Effector memory CD8-positive, alpha-beta T cell (primary cell): ENCODE measurements around the gene PAPPA.

ENCODE experiments used
- ATAC-seq: fragments of 150-1000 bp; cut with Tn5 transposase; replicated peaks from 2 replicates; pipeline ENCODE4 v1.10.0; 2021; ENCODE audit warnings: mild to moderate bottlenecking, moderate library complexity
- DNase-seq, 3 experiments: peaks; one replicate each; pipeline ENCODE4 v3.0.0; 2021
- H3K27ac Mint-ChIP-seq, 2 donors: one replicate each; pipeline ENCODE4 v1.8.0; 2022; ENCODE audit warnings: mild to moderate bottlenecking in 2 of 2, mixed read lengths in 2 of 2, moderate library complexity in 2 of 2
- H3K27me3 Mint-ChIP-seq, 2 donors: one replicate each; pipeline ENCODE4 v1.8.0; 2022; ENCODE audit warnings: mixed read lengths in 2 of 2
- H3K36me3 Mint-ChIP-seq: one replicate; pipeline ENCODE4 v1.8.0; 2022; ENCODE audit warnings: mild to moderate bottlenecking, moderate library complexity, mixed read lengths; ENCODE audit not compliant: insufficient read depth
- H3K4me1 Mint-ChIP-seq, 2 donors: one replicate each; pipeline ENCODE4 v1.8.0; 2022; ENCODE audit warnings: low read depth in 2 of 2, mixed read lengths in 2 of 2
- H3K4me3 Mint-ChIP-seq, 2 donors: one replicate each; pipeline ENCODE4 v1.8.0; 2022; ENCODE audit warnings: mild to moderate bottlenecking in 2 of 2, mixed read lengths in 2 of 2, moderate library complexity in 2 of 2
- H3K9me3 Mint-ChIP-seq, 2 donors: one replicate each; pipeline ENCODE4 v1.8.0; 2022; ENCODE audit warnings: mixed read lengths in 2 of 2

PAPPA gene

GRCh38 chr9:116287721-116288120 is 134.1 kb downstream of the PAPPA start:
- Mint-ChIP-seq H3K4me3 (no peak overlapping the region), H3K4me1 (no peaks in the 10 kb centered on the region), H3K27ac (no peak overlapping the region), H3K27me3 (no peaks in the 10 kb centered on the region), H3K36me3 (no peaks in the 10 kb centered on the region), H3K9me3 (no peaks in the 10 kb centered on the region)
- ATAC-seq, result no peak
- no peak for DNase-seq

GRCh38 chr9:116288658-116289057 is 135.1 kb downstream of the PAPPA start:
- no peak for DNase-seq
- ATAC-seq, result no peak
- no peak overlapping the region for H3K4me3 Mint-ChIP-seq
- no peaks in the 10 kb centered on the region for H3K36me3 Mint-ChIP-seq
- no peaks in the 10 kb centered on the region for H3K4me1 Mint-ChIP-seq
- no peak overlapping the region for H3K27ac Mint-ChIP-seq
- no peaks in the 10 kb centered on the region for H3K27me3 Mint-ChIP-seq
- no peaks in the 10 kb centered on the region for H3K9me3 Mint-ChIP-seq

- H3K36me3 Mint-ChIP-seq, result no peaks in the 10 kb centered on the region
- no peak for DNase-seq
- H3K4me3 Mint-ChIP-seq, result no peak overlapping the region
- ATAC-seq, result no peak
- H3K4me1 Mint-ChIP-seq, result no peaks in the 10 kb centered on the region
- H3K9me3 Mint-ChIP-seq, result peaks cover 0 to 4% of the 10 kb centered on the region in 2 donors
- peaks cover 0 to 2% of the 10 kb centered on the region in 2 donors for H3K27me3 Mint-ChIP-seq
- H3K27ac Mint-ChIP-seq, result no peak overlapping the region
These were observed 143.8 kb downstream of the PAPPA start for GRCh38 chr9:116297346-116297745.

- no peak for ATAC-seq
- DNase-seq, result no peak
- H3K4me3 Mint-ChIP-seq, result no peak overlapping the region
These were observed 144.7 kb downstream of the PAPPA start for GRCh38 chr9:116298249-116298648.

GRCh38 chr9:116298878-116299391 is 145.3 kb downstream of the PAPPA start:
- H3K27me3 Mint-ChIP-seq, result peaks cover 0 to 5% of the 10 kb centered on the region in 2 donors
- DNase-seq (no peak), ATAC-seq (no peak)
- no peak overlapping the region for H3K4me3 Mint-ChIP-seq
- no peaks in the 10 kb centered on the region for H3K36me3 Mint-ChIP-seq
- peaks cover 0 to 6% of the 10 kb centered on the region in 2 donors for H3K9me3 Mint-ChIP-seq
- H3K27ac Mint-ChIP-seq, result no peak overlapping the region
- H3K4me1 Mint-ChIP-seq, result no peaks in the 10 kb centered on the region

More at GRCh38 chr9:116298249-116298648, 144.7 kb downstream of the PAPPA start:
- peaks cover 0 to 5% of the 10 kb centered on the region in 2 donors for H3K27me3 Mint-ChIP-seq
- H3K36me3 Mint-ChIP-seq, result no peaks in the 10 kb centered on the region
- H3K4me1 Mint-ChIP-seq, result no peaks in the 10 kb centered on the region
- peaks cover 0 to 6% of the 10 kb centered on the region in 2 donors for H3K9me3 Mint-ChIP-seq
- no peak overlapping the region for H3K27ac Mint-ChIP-seq

- no peak for ATAC-seq
- H3K27me3 Mint-ChIP-seq, result peaks cover 0 to 12% of the 10 kb centered on the region in 2 donors
- no peak for DNase-seq
- H3K36me3 Mint-ChIP-seq, result no peaks in the 10 kb centered on the region
- no peaks in the 10 kb centered on the region for H3K4me1 Mint-ChIP-seq
- H3K9me3 Mint-ChIP-seq, result peaks cover 3 to 12% of the 10 kb centered on the region in 2 donors
- H3K4me3 Mint-ChIP-seq, result no peak overlapping the region
- no peak overlapping the region for H3K27ac Mint-ChIP-seq
These were observed 146.8 kb downstream of the PAPPA start for GRCh38 chr9:116300360-116300870.

GRCh38 chr9:116303270-116303669 is 149.7 kb downstream of the PAPPA start:
- peaks cover 0 to 12% of the 10 kb centered on the region in 2 donors for H3K27me3 Mint-ChIP-seq
- H3K27ac Mint-ChIP-seq, result no peak overlapping the region
- no peak overlapping the region for H3K4me3 Mint-ChIP-seq
- H3K9me3 Mint-ChIP-seq, result peaks cover 4 to 14% of the 10 kb centered on the region in 2 donors
- H3K4me1 Mint-ChIP-seq, result no peaks in the 10 kb centered on the region
- DNase-seq (no peak), ATAC-seq (no peak)
- H3K36me3 Mint-ChIP-seq, result no peaks in the 10 kb centered on the region

- Mint-ChIP-seq H3K9me3 (peaks cover 4 to 14% of the 10 kb centered on the region in 2 donors), H3K27ac (no peak overlapping the region), H3K4me1 (no peaks in the 10 kb centered on the region), H3K4me3 (no peak overlapping the region), H3K36me3 (no peaks in the 10 kb centered on the region), H3K27me3 (peaks cover 0 to 12% of the 10 kb centered on the region in 2 donors)
- DNase-seq (no peak), ATAC-seq (no peak)
These were observed 150.4 kb downstream of the PAPPA start for GRCh38 chr9:116303886-116304538.

GRCh38 chr9:116304761-116305160 is 151.2 kb downstream of the PAPPA start:
- no peak for DNase-seq
- Mint-ChIP-seq H3K4me3 (no peak overlapping the region), H3K9me3 (peaks cover 4 to 14% of the 10 kb centered on the region in 2 donors), H3K36me3 (no peaks in the 10 kb centered on the region), H3K27me3 (peaks cover 0 to 12% of the 10 kb centered on the region in 2 donors), H3K4me1 (no peaks in the 10 kb centered on the region), H3K27ac (no peak overlapping the region)
- no peak for ATAC-seq

- Mint-ChIP-seq H3K36me3 (no peaks in the 10 kb centered on the region), H3K4me3 (no peak overlapping the region), H3K9me3 (peaks cover 6 to 8% of the 10 kb centered on the region in 2 donors), H3K27me3 (peaks cover 0 to 6% of the 10 kb centered on the region in 2 donors), H3K27ac (no peak overlapping the region), H3K4me1 (no peaks in the 10 kb centered on the region)
- no peak for ATAC-seq
- DNase-seq, result no peak
These were observed 154.5 kb downstream of the PAPPA start for GRCh38 chr9:116308076-116308475.

GRCh38 chr9:116309900-116310611 is 156.5 kb downstream of the PAPPA start:
- DNase-seq, result no peak
- H3K36me3 Mint-ChIP-seq, result no peaks in the 10 kb centered on the region
- peaks cover 6 to 12% of the 10 kb centered on the region in 2 donors for H3K9me3 Mint-ChIP-seq
- H3K4me3 Mint-ChIP-seq, result no peak overlapping the region
- H3K27ac Mint-ChIP-seq, result no peak overlapping the region
- no peak for ATAC-seq
- H3K4me1 Mint-ChIP-seq, result no peaks in the 10 kb centered on the region
- peaks cover 0 to 1% of the 10 kb centered on the region in 2 donors for H3K27me3 Mint-ChIP-seq

GRCh38 chr9:116312221-116312620 is 158.6 kb downstream of the PAPPA start:
- ATAC-seq, result no peak
- no peak overlapping the region for H3K27ac Mint-ChIP-seq
- no peaks in the 10 kb centered on the region for H3K27me3 Mint-ChIP-seq
- no peak overlapping the region for H3K4me3 Mint-ChIP-seq
- no peaks in the 10 kb centered on the region for H3K4me1 Mint-ChIP-seq
- no peaks in the 10 kb centered on the region for H3K36me3 Mint-ChIP-seq
- no peak for DNase-seq
- peaks cover 3 to 6% of the 10 kb centered on the region in 2 donors for H3K9me3 Mint-ChIP-seq

GRCh38 chr9:116313638-116314037 is 160.0 kb downstream of the PAPPA start:
- H3K36me3 Mint-ChIP-seq, result no peaks in the 10 kb centered on the region
- peaks cover 2 to 6% of the 10 kb centered on the region in 2 donors for H3K9me3 Mint-ChIP-seq
- no peaks in the 10 kb centered on the region for H3K4me1 Mint-ChIP-seq
- H3K27ac Mint-ChIP-seq, result no peak overlapping the region
- H3K27me3 Mint-ChIP-seq, result no peaks in the 10 kb centered on the region
- ATAC-seq (no peak), DNase-seq (no peak)
- H3K4me3 Mint-ChIP-seq, result no peak overlapping the region

- no peaks in the 10 kb centered on the region for H3K36me3 Mint-ChIP-seq
- no peaks in the 10 kb centered on the region for H3K4me1 Mint-ChIP-seq
- no peak for ATAC-seq
- H3K9me3 Mint-ChIP-seq, result peaks cover 2 to 6% of the 10 kb centered on the region in 2 donors
- no peak overlapping the region for H3K27ac Mint-ChIP-seq
- no peak for DNase-seq
- no peaks in the 10 kb centered on the region for H3K27me3 Mint-ChIP-seq
- H3K4me3 Mint-ChIP-seq, result no peak overlapping the region
These were observed 162.7 kb downstream of the PAPPA start for GRCh38 chr9:116316246-116316645.
